Measurements from ENCODE around the gene VPS11.
A peak's percentile ranks its signal among the peaks of the same experiment; 100 is the strongest.

Gene VPS11

DNA sequence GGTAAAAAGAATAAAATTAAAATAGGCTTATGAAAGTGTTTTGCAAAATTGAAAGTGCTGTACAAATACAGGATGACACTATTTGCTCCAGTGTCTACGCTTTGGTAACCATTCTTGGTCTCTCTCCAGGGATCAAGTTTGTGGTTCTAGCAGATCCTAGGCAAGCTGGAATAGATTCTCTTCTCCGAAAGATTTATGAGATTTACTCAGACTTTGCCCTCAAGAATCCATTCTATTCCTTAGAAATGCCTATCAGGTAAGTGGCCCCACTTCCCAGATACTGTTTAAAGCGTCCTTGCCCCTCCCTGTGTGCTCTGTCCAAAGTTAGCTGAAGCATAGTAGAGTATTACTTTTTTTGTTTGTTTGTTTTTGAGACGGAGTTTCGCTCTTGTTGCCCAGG, 46.0 kb upstream of the VPS11 start:
- Histone ChIP-seq H3F3A (ENCODE audit: control insufficient read depth, insufficient read depth) (peaks cover 21% of the 10 kb centered on the region), H3K4me1 (ENCODE audit: control insufficient read depth, low read length) (peaks cover 26% of the 10 kb centered on the region), H3K27me3 (ENCODE audit: control insufficient read depth, low read length) (peaks cover 3% of the 10 kb centered on the region; the same call in 1 of the 2 replicates), H4K20me1 (ENCODE audit: control insufficient read depth, insufficient read depth, low read depth, low read length) (0 out of 2 replicates have a peak, but pooled peaks cover 3% of the 10 kb centered on the region), H3K36me3 (ENCODE audit: control insufficient read depth, low read length) (peaks cover 77% of the 10 kb centered on the region), H3K27ac (ENCODE audit: low read depth, low read length) (no peak overlapping the region), H3K9me2 (replicated peaks; ENCODE audit: control insufficient read depth, low read length) (no peaks in the 10 kb centered on the region), H3K4me2 (ENCODE audit: low read length) (peak overlapping the region; percentile 16; the same call in 1 of the 2 replicates), H3K4me3 (ENCODE audit: low read length) (no peak overlapping the region), H3K79me2 (ENCODE audit: control insufficient read depth, low read length) (peaks cover 58% of the 10 kb centered on the region), H3K9me3 (ENCODE audit: control insufficient read depth, insufficient read depth, low read length) (no peaks in the 10 kb centered on the region)
- TF ChIP-seq, protein P1, sequence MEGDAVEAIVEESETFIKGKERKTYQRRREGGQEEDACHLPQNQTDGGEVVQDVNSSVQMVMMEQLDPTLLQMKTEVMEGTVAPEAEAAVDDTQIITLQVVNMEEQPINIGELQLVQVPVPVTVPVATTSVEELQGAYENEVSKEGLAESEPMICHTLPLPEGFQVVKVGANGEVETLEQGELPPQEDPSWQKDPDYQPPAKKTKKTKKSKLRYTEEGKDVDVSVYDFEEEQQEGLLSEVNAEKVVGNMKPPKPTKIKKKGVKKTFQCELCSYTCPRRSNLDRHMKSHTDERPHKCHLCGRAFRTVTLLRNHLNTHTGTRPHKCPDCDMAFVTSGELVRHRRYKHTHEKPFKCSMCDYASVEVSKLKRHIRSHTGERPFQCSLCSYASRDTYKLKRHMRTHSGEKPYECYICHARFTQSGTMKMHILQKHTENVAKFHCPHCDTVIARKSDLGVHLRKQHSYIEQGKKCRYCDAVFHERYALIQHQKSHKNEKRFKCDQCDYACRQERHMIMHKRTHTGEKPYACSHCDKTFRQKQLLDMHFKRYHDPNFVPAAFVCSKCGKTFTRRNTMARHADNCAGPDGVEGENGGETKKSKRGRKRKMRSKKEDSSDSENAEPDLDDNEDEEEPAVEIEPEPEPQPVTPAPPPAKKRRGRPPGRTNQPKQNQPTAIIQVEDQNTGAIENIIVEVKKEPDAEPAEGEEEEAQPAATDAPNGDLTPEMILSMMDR (IDR thresholded peaks at IDR 0.05; ENCODE audit: low read depth, low read length, poor library complexity, severe bottlenecking), result no peak
- TF ChIP-seq EZH2phosphoT487 (IDR thresholded peaks at IDR 0.05; ENCODE audit: borderline replicate concordance, low read length), result no peak

DNA sequence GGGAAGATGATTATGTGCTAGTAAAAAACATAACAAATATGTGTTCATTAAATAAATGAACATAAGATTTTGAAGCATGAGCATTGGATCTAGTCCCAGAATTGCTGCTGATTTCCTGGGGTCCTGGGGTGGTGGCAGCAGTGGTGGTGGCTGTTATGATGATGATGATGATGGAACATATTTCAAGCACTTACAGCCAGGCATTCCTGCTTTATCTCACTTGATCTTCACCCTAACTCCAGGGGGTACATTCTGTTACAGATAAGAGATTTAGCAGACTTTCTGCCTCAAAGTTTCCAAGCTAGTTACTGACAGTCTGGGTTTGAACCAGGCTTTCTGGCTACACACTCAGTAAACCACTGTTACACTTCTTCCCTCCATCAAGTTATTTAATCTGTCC, 43.9 kb upstream of the VPS11 start:
- Histone ChIP-seq H3K4me3 (ENCODE audit: low read length) (no peak overlapping the region), H3K9me3 (ENCODE audit: control insufficient read depth, insufficient read depth, low read length) (no peaks in the 10 kb centered on the region), H3K4me1 (ENCODE audit: control insufficient read depth, low read length) (peaks cover 27% of the 10 kb centered on the region), H3K27me3 (ENCODE audit: control insufficient read depth, low read length) (peaks cover 3% of the 10 kb centered on the region; the same call in 1 of the 2 replicates), H3K9me2 (replicated peaks; ENCODE audit: control insufficient read depth, low read length) (no peaks in the 10 kb centered on the region), H3K4me2 (ENCODE audit: low read length) (no peak overlapping the region), H3K27ac (ENCODE audit: low read depth, low read length) (no peak overlapping the region), H3K36me3 (ENCODE audit: control insufficient read depth, low read length) (peaks cover 80% of the 10 kb centered on the region), H3K79me2 (ENCODE audit: control insufficient read depth, low read length) (peaks cover 46% of the 10 kb centered on the region), H3F3A (ENCODE audit: control insufficient read depth, insufficient read depth) (peaks cover 9% of the 10 kb centered on the region), H4K20me1 (ENCODE audit: control insufficient read depth, insufficient read depth, low read depth, low read length) (no peaks in the 10 kb centered on the region)
- no peak for TF ChIP-seq EZH2phosphoT487 (IDR thresholded peaks at IDR 0.05; ENCODE audit: borderline replicate concordance, low read length)
- TF ChIP-seq, protein P1 (IDR thresholded peaks at IDR 0.05; ENCODE audit: low read depth, low read length, poor library complexity, severe bottlenecking), result no peak

DNA sequence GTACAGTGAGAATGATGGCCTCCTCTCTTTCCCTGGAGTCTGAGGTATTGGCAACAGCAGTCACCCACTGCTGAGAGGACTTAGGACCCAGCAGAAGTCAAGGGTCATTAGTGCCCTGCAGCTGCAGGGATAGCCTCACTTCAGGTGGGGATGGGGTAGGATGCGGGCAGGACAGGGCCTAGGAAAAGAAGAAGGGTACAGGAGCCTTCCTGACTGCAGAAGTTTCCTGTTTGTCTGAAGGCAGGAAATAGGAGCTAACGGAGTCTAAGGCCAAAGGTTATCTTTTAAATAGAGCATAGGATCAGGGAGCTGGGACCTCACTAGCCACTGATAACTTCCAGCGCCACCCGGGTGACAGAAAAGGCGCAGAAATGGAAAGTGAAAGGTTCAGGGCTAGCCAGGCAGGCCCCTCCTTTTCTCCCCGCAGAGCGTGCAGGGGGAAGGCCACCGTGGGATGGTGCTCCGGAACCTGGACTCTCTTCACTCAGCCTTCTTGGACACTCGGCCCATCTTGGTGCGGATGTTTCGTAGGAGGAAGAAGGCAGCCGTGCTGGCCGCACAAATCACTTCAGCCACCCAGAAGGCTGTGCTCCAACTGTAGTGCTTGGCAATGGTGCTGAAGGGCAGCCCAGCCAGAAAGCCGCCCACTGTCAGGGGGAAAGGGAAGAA, 43.1 kb upstream of the VPS11 start:
- Histone ChIP-seq H3K27me3 (ENCODE audit: control insufficient read depth, low read length) (no peaks in the 10 kb centered on the region), H3K79me2 (ENCODE audit: control insufficient read depth, low read length) (peaks cover 46% of the 10 kb centered on the region), H3K4me1 (ENCODE audit: control insufficient read depth, low read length) (peaks cover 31% of the 10 kb centered on the region), H3K9me2 (replicated peaks; ENCODE audit: control insufficient read depth, low read length) (no peaks in the 10 kb centered on the region), H3F3A (ENCODE audit: control insufficient read depth, insufficient read depth) (peaks cover 9% of the 10 kb centered on the region), H3K4me2 (ENCODE audit: low read length) (no peak overlapping the region), H3K36me3 (ENCODE audit: control insufficient read depth, low read length) (peaks cover 81% of the 10 kb centered on the region), H3K4me3 (ENCODE audit: low read length) (no peak overlapping the region), H4K20me1 (ENCODE audit: control insufficient read depth, insufficient read depth, low read depth, low read length) (no peaks in the 10 kb centered on the region), H3K9me3 (ENCODE audit: control insufficient read depth, insufficient read depth, low read length) (no peaks in the 10 kb centered on the region), H3K27ac (ENCODE audit: low read depth, low read length) (no peak overlapping the region)
- TF ChIP-seq, protein P1 (IDR thresholded peaks at IDR 0.05; ENCODE audit: low read depth, low read length, poor library complexity, severe bottlenecking), result no peak
- no peak for TF ChIP-seq EZH2phosphoT487 (IDR thresholded peaks at IDR 0.05; ENCODE audit: borderline replicate concordance, low read length)

Data from DOHH2 (cell line).